A549 treated with Mapracorat at 1 μM for 4 hours (cell line): ENCODE measurements around the gene AEBP1. TPM values are rescaled to one million over a fixed set of nuclear protein-coding genes. Genes with fewer than 3 reads are reported as not detected.

Experiments used
- total RNA-seq: library from RNA; stranded (reverse); fragments of 200-300 nt; extraction: Qiagen RNA extraction; gene quantifications from 5 replicates; pipeline ENCODE4 v1.2.3, GENCODE V29; 2022

AEBP1 gene
- 0.19 TPM in 1 of 5 replicates, not detected in the others for total RNA-seq

GRCh38 chr7:44103923-44104859 lies at the start of gene AEBP1:
Gene AEBP1 (plus strand): TSS chr7:44104345. CDS start chr7:44104666, 321 bp downstream.

GRCh38 chr7:44065431-44066110 lies 38.6 kb upstream of the AEBP1 start, which contains the start of gene PGAM2:
Gene PGAM2 (minus strand): TSS chr7:44065567. CDS start chr7:44065529, 38 bp downstream.

GRCh38 chr7:44123190-44124003 lies 19.3 kb downstream of the AEBP1 start, which contains the start of gene POLD2:
Gene POLD2 (minus strand): TSS chr7:44123548. CDS start chr7:44122053, 1,495 bp downstream.

GRCh38 chr7:44141221-44141850 lies 37.2 kb downstream of the AEBP1 start, which contains the start of gene MYL7:
Gene MYL7 (minus strand): TSS chr7:44141332. CDS start chr7:44141305, 27 bp downstream.

Other genes starting within 250 kb of the AEBP1 start
- 239 to 262 TPM (median 248 TPM) in 5 replicates for gene MRPS24, start 234.8 kb upstream of the AEBP1 start, total RNA-seq
- 26.0 to 29.4 TPM (median 28.3 TPM) in 5 replicates for gene URGCP, start 197.7 kb upstream of the AEBP1 start, total RNA-seq
- gene UBE2D4, start 177.9 kb upstream of the AEBP1 start, total RNA-seq, result 7.3 to 11.5 TPM (median 10.0 TPM) in 5 replicates
- not detected in 5 replicates for gene SPDYE1, start 106.4 kb upstream of the AEBP1 start, total RNA-seq
- gene DBNL, start 59.6 kb upstream of the AEBP1 start, total RNA-seq, result 59.1 to 68.9 TPM (median 68.1 TPM) in 5 replicates
- not detected in 5 replicates for gene PGAM2, start 38.8 kb upstream of the AEBP1 start, total RNA-seq
- 5.3 to 7.9 TPM (median 6.5 TPM) in 5 replicates for gene POLM, start 21.8 kb upstream of the AEBP1 start, total RNA-seq
- 144 to 178 TPM (median 160 TPM) in 5 replicates for gene POLD2, start 19.2 kb downstream of the AEBP1 start, total RNA-seq
- gene MYL7, start 37.0 kb downstream of the AEBP1 start, total RNA-seq, result not detected in 5 replicates
- gene GCK, start 85.1 kb downstream of the AEBP1 start, total RNA-seq, result not detected in 5 replicates
- 113 to 122 TPM (median 116 TPM) in 5 replicates for gene YKT6, start 96.6 kb downstream of the AEBP1 start, total RNA-seq
- 0.12 to 0.58 TPM (median 0.23 TPM) in 5 replicates for gene CAMK2B, start 221.2 kb downstream of the AEBP1 start, total RNA-seq